Left lung (tissue), 10 donors: Measurements from ENCODE around the gene DDC. TPM values are rescaled to one million over a fixed set of nuclear protein-coding genes. Genes with fewer than 3 reads are reported as not detected.
"Not testable (repeated sequence)": the region's sequence is repeated elsewhere in the genome, so short reads cannot be mapped to it uniquely, and the experiment has no call there.

Source experiments
- ATAC-seq: fragments of 200-7000 bp; cut with Tn5 transposase; one replicate; pipeline ENCODE4 v1.9.1; 2020; ENCODE audit warnings: moderate library complexity
- DNase-seq, 4 donors: peaks; one replicate each; pipeline ENCODE4 v3.0.0-alpha.2; 2013 to 2020
- H3K27ac ChIP-seq, 2 donors: fragments of 200-600 bp; sonication (generic) in 1 of 2; one replicate each; pipeline versions ENCODE4 v1.5.0 to v1.8.0; 2020 to 2021
- H3K27me3 ChIP-seq, 2 donors: fragments of 200-600 bp; sonication (generic) in 1 of 2; one replicate each; pipeline versions ENCODE4 v1.5.0 to v1.8.0; 2020 to 2021
- H3K36me3 ChIP-seq, 2 donors: fragments of 200-600 bp; sonication (generic) in 1 of 2; one replicate each; pipeline versions ENCODE4 v1.5.0 to v1.8.0; 2020 to 2021
- H3K4me1 ChIP-seq, 2 donors: fragments of 200-600 bp; one replicate each; pipeline ENCODE4 v1.8.0; 2021
- H3K4me3 ChIP-seq, 2 donors: fragments of 200-600 bp; sonication (generic) in 1 of 2; one replicate each; pipeline versions ENCODE4 v1.5.0 to v1.8.0; 2020 to 2021; ENCODE audit warnings: mild to moderate bottlenecking in 1 of 2
- H3K9me3 ChIP-seq, 2 donors: fragments of 200-600 bp; sonication (generic) in 1 of 2; one replicate each; pipeline versions ENCODE4 v1.5.0 to v1.8.0; 2020 to 2021
- intact Hi-C, 2 donors: fragments of 100-400 bp; cut with DNase I; formaldehyde crosslinking; loops; one replicate each; pipeline versions ENCODE4 v1.11.2 to v1.14.2; 2022
- polyA plus RNA-seq, 6 donors: library from polyadenylated mRNA; unstranded; fragments of 120-200 nt; gene quantifications; one replicate each; pipeline ENCODE4 v1.2.1, GENCODE V29; 2013; ENCODE audit not compliant: insufficient read length in 6 of 6
- total RNA-seq, 2 donors: library from RNA; stranded (reverse); fragmentation: NEBNext Ultra II Directional; extraction: Animal tissue kit (Norgen Biotek cat#: 25700); gene quantifications; one replicate each; pipeline ENCODE4 v1.2.1, GENCODE V29; 2021
- TF ChIP-seq, protein P1 (sequence below), 2 donors: fragments of 200-600 bp; sonication (generic) in 1 of 2; IDR thresholded peaks; one replicate each; pipeline versions ENCODE4 v1.5.0 to v1.8.0; 2021; ENCODE audit warnings: antibody characterized with exemption in 2 of 2
- donor health status: DM: no; HTN: yes; CAD: no.
- donor health status: DM: no; HTN: no; CAD: no.

DDC gene
- total and polyA plus RNA-seq, 8 donors, result 0.90 to 17.6 (median 9.2) TPM

DNA sequence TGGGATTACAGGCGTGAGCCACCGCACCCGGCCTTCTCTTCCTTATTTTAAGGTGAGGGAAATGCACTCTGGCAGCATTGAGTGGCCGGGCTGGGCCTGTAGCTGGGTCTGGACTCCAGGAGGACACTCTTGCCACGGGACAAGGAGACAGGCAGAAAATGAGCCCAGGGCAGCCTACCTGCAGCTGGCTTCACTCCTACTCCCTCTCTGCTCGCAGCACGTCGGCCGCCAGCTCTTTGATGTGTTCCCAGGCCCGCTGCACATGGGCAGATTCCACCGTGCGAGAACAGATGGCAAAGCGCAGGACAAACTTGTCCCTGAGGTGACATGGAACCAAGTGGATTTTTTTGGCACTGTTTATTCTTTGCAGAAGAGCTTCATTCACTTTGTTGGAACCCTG is 102.2 kb downstream of the DDC start:
- H3K4me3 ChIP-seq, result no peak overlapping the region
- no peaks in the 10 kb centered on the region for H3K27me3 ChIP-seq
- H3K36me3 ChIP-seq, result no peaks in the 10 kb centered on the region
- peaks cover 2 to 5% of the 10 kb centered on the region in 2 donors for H3K4me1 ChIP-seq
- TF ChIP-seq, protein P1, sequence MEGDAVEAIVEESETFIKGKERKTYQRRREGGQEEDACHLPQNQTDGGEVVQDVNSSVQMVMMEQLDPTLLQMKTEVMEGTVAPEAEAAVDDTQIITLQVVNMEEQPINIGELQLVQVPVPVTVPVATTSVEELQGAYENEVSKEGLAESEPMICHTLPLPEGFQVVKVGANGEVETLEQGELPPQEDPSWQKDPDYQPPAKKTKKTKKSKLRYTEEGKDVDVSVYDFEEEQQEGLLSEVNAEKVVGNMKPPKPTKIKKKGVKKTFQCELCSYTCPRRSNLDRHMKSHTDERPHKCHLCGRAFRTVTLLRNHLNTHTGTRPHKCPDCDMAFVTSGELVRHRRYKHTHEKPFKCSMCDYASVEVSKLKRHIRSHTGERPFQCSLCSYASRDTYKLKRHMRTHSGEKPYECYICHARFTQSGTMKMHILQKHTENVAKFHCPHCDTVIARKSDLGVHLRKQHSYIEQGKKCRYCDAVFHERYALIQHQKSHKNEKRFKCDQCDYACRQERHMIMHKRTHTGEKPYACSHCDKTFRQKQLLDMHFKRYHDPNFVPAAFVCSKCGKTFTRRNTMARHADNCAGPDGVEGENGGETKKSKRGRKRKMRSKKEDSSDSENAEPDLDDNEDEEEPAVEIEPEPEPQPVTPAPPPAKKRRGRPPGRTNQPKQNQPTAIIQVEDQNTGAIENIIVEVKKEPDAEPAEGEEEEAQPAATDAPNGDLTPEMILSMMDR (IDR thresholded peaks at IDR 0.05), result no peak
- H3K27ac ChIP-seq, result no peak overlapping the region
- ATAC-seq, result no peak
- no peak for DNase-seq
- H3K9me3 ChIP-seq, result no peaks in the 10 kb centered on the region
- intact Hi-C loops, result loop anchor here in 1 of 2 donors (10.0 kb wide), 1 partner anchor 682 kb away; no protein-coding TSS in a partner anchor

DNA sequence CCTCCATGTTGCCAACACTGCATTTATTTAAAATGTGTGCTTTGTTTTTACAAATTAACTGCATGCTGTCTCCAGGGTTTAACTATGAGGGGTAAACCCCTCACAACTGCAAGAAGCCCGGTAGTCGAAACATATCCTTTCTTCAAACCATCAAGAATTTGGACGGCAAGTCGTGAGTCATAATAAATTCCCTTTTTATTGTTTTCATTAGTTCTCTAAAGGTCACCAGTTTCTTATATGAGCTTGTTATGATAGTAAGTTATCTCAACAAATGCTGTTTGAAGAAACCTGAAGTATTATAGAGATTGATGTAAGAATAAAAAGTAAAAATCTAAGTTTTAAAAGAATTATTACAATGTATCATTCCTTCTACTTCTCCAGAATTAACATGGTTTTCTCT is 102.8 kb downstream of the DDC start:
- no peaks in the 10 kb centered on the region for H3K36me3 ChIP-seq
- intact Hi-C loops, result loop anchor here in 1 of 2 donors (10.0 kb wide), 1 partner anchor 682 kb away; no protein-coding TSS in a partner anchor
- TF ChIP-seq, protein P1 (IDR thresholded peaks at IDR 0.05), result no peak

DNA sequence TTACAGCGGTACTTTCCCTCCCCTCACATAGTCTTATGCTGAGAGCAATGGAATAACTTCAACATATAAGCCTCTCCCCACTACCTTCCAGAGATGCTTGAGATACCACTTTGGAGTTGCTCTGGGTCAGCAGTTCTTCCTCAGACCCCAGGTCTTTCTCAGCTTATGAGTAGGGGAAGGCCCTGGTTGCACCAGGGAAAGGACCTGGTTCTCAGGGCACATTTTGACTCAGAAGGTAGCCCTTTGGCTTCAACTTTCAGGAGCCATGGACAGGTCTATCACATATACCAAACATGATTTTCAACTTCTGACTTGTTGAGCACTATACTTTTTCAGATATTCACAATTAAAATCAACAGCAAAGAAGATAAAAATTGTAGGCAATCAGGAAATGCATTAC is 103.5 kb downstream of the DDC start:
- H3K27me3 ChIP-seq, result no peaks in the 10 kb centered on the region
- H3K4me1 ChIP-seq, result no peaks in the 10 kb centered on the region
- no peak overlapping the region for H3K4me3 ChIP-seq
- ATAC-seq (no peak), DNase-seq (no peak)
- H3K27ac ChIP-seq, result no peak overlapping the region
- TF ChIP-seq, protein P1 (IDR thresholded peaks at IDR 0.05), result no peak
- no peaks in the 10 kb centered on the region for H3K9me3 ChIP-seq
- intact Hi-C loops, result loop anchor here in 1 of 2 donors (10.0 kb wide), 1 partner anchor 683 kb away; no protein-coding TSS in a partner anchor
- H3K36me3 ChIP-seq, result no peaks in the 10 kb centered on the region

More for the DNA sequence above, 102.8 kb downstream of the DDC start:
- Histone ChIP-seq H3K9me3 (no peaks in the 10 kb centered on the region), H3K27me3 (no peaks in the 10 kb centered on the region), H3K4me1 (no peaks in the 10 kb centered on the region), H3K4me3 (no peak overlapping the region), H3K27ac (no peak overlapping the region)
- DNase-seq (no peak), ATAC-seq (no peak)

DNA sequence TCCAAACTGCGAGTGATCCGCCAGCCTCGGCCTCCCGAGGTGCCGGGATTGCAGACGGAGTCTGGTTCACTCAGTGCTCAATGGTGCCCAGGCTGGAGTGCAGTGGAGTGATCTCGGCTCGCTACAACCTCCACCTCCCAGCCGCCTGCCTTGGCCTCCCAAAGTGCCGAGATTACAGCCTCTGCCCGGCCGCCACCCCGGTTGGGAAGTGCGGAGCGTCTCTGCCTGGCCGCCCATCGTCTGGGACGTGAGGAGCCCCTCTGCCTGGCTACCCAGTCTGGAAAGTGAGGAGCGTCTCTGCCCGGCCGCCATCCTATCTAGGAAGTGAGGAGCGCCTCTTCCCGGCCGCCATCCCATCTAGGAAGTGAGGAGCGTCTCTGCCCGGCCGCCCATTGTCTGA is 106.0 kb downstream of the DDC start:
- H3K27ac ChIP-seq, H3K9me3 ChIP-seq, intact Hi-C loops, ATAC-seq, H3K4me1 ChIP-seq, H3K4me3 ChIP-seq, H3K27me3 ChIP-seq, DNase-seq, H3K36me3 ChIP-seq: not testable (repeated sequence)

DNA sequence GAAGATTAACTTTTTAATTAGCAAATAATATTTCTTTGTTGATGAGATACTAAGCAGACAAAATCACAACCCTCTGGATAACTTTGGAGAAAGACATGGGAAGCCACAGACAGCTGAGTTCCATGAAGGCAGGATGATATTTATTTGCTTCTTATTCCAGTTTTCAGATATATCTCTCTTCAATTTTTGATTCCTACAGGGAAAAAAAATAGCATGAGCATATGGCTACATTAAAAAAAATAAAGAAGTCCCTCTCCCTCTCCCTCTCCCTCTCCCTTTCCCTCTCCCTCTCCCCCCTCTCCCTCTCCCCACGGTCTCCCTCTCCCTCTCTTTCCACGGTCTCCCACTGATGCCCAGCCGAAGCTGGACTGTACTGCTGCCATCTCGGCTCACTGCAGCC is 106.6 kb downstream of the DDC start:
- H3K27ac ChIP-seq, H3K9me3 ChIP-seq, H3K4me1 ChIP-seq, DNase-seq, ATAC-seq, H3K36me3 ChIP-seq, H3K4me3 ChIP-seq, intact Hi-C loops, H3K27me3 ChIP-seq: not testable (repeated sequence)

DNA sequence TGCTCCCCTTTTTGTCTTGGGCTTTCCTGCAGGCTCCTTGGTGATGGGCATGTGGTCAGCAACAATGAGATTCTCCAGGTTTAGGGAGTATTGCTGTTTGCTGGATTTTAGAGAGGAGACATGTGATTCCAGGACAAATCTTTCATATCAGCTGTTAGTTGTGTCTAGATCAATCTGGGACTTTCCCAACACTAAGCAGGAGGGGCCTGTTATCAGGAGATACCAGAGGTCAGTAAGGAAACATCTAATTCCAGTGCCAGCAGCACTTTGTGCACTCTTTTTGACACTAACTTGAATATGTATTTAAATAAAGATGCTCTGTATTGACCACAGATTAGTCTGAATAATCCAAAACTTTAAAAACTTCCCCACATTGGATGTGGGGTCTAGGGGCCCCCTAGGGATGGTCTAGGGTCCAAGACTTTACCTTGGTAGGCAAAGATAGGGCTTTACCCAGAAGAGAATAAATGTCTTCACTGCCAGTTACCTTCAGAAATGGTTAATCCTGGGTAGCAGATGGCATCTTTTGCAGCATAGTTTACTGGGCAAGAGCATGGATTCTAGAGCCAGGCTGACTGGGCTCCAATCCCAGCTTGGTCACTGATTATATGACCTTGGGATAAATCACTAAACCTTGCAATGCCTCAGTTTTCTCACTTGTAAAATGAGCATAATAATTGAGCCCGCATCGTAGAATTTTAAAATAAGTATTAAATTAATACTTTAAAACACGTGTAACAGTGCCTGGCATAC is 108.7 kb downstream of the DDC start:
- intact Hi-C loops, result no loop called here
- H3K27me3 ChIP-seq, result no peaks in the 10 kb centered on the region
- H3K9me3 ChIP-seq, result no peaks in the 10 kb centered on the region
- no peak overlapping the region for H3K4me3 ChIP-seq
- H3K36me3 ChIP-seq, result no peaks in the 10 kb centered on the region
- ATAC-seq (no peak), DNase-seq (no peak)
- H3K4me1 ChIP-seq, result no peaks in the 10 kb centered on the region
- TF ChIP-seq, protein P1 (IDR thresholded peaks at IDR 0.05), result no peak
- H3K27ac ChIP-seq, result no peak overlapping the region
